ENCODE results near the gene INSL3. TPM values are rescaled to one million over a fixed set of nuclear protein-coding genes. Genes with fewer than 3 reads are reported as not detected.

INSL3 gene
- total and polyA plus RNA-seq, 2 of the 13 experiments (the other 11 are each of a cell fraction or from before 2014, with no cell fraction given): 0.30 TPM; not detected in 1

- TF ChIP-seq, protein P1, sequence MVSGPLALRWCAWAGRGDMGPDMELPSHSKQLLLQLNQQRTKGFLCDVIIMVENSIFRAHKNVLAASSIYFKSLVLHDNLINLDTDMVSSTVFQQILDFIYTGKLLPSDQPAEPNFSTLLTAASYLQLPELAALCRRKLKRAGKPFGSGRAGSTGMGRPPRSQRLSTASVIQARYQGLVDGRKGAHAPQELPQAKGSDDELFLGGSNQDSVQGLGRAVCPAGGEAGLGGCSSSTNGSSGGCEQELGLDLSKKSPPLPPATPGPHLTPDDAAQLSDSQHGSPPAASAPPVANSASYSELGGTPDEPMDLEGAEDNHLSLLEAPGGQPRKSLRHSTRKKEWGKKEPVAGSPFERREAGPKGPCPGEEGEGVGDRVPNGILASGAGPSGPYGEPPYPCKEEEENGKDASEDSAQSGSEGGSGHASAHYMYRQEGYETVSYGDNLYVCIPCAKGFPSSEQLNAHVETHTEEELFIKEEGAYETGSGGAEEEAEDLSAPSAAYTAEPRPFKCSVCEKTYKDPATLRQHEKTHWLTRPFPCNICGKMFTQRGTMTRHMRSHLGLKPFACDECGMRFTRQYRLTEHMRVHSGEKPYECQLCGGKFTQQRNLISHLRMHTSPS (CRISPR knock-in tag; IDR thresholded peaks at IDR 0.05; ENCODE audit: low read depth): peak; percentile 64
- TF ChIP-seq, protein P2, sequence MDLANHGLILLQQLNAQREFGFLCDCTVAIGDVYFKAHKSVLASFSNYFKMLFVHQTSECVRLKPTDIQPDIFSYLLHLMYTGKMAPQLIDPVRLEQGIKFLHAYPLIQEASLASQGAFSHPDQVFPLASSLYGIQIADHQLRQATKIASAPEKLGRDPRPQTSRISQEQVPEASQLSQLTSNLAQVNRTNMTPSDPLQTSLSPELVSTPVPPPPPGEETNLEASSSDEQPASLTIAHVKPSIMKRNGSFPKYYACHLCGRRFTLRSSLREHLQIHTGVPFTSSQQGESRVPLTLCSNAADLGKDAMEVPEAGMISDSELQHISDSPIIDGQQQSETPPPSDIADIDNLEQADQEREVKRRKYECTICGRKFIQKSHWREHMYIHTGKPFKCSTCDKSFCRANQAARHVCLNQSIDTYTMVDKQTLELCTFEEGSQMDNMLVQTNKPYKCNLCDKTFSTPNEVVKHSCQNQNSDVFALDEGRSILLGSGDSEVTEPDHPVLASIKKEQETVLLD (CRISPR knock-in tag; IDR thresholded peaks at IDR 0.05; ENCODE audit: low read depth): no peak
- TF ChIP-seq ZBTB1 (CRISPR knock-in tag; IDR thresholded peaks at IDR 0.05; ENCODE audit: borderline replicate concordance) (no peak), MBNL3 (CRISPR knock-in tag; conservative IDR thresholded peaks at IDR 0.05) (no peak), ERF (CRISPR knock-in tag; IDR thresholded peaks at IDR 0.05) (peak; percentile 63; the same call in 1 of the 2 replicates), RBAK (CRISPR knock-in tag; IDR thresholded peaks at IDR 0.05) (no peak), ZNF101 (CRISPR knock-in tag; IDR thresholded peaks at IDR 0.05; ENCODE audit: borderline replicate concordance, low read depth) (no peak), FOXJ3 (CRISPR knock-in tag; IDR thresholded peaks at IDR 0.05; ENCODE audit: borderline replicate concordance) (0 out of 2 replicates have a peak, but pooled peaks have one; percentile 17), ZBTB40 (IDR thresholded peaks at IDR 0.05) (no peak), ZBTB40 (CRISPR knock-in tag; IDR thresholded peaks at IDR 0.05) (0 out of 2 replicates have a peak, but pooled peaks have one; percentile 16), SAP130 (CRISPR knock-in tag; IDR thresholded peaks at IDR 0.05; ENCODE audit: low read depth) (peak; percentile 73; the same call in 1 of the 2 replicates), CEBPG (CRISPR knock-in tag; IDR thresholded peaks at IDR 0.05) (0 out of 2 replicates have a peak, but pooled peaks have one; percentile 24), SRF (IDR thresholded peaks at IDR 0.05; ENCODE audit: low read depth, low read length) (no peak), ZFP36L2 (CRISPR knock-in tag; IDR thresholded peaks at IDR 0.05) (no peak), CREM (IDR thresholded peaks at IDR 0.05) (peak; percentile 29; the same call in 1 of the 2 replicates), CREM (CRISPR knock-in tag; IDR thresholded peaks at IDR 0.05) (no peak)
- TF ChIP-seq, protein P3, sequence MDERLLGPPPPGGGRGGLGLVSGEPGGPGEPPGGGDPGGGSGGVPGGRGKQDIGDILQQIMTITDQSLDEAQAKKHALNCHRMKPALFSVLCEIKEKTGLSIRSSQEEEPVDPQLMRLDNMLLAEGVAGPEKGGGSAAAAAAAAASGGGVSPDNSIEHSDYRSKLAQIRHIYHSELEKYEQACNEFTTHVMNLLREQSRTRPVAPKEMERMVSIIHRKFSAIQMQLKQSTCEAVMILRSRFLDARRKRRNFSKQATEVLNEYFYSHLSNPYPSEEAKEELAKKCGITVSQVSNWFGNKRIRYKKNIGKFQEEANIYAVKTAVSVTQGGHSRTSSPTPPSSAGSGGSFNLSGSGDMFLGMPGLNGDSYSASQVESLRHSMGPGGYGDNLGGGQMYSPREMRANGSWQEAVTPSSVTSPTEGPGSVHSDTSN (CRISPR knock-in tag; IDR thresholded peaks at IDR 0.05): no peak
Measured at GRCh38 chr19:17766543-17767131, 54.7 kb downstream of the INSL3 start (continued).
